Activated CD8-positive, alpha-beta memory T cell treated with anti-CD3 and anti-CD28 coated beads for 1 hour (primary cell): Measurements from ENCODE around the gene VEGFA.
"Not testable (repeated sequence)": the region's sequence is repeated elsewhere in the genome, so short reads cannot be mapped to it uniquely, and the experiment has no call there.

Experiments
- DNase-seq, 2 donors: peaks; one replicate each; pipeline ENCODE4 v3.0.0-alpha.2; 2020; ENCODE audit warnings: low read depth in 1 of 2; ENCODE audit errors: extremely low read depth in 1 of 2

The VEGFA gene

GRCh38 chr6:43818973-43819372 lies 49.0 kb downstream of the VEGFA start:
- DNase-seq: not testable (repeated sequence)

- no peak for DNase-seq
Observed at GRCh38 chr6:43819958-43820357, 49.9 kb downstream of the VEGFA start.

- DNase-seq: no peak
Observed at GRCh38 chr6:43820486-43820885, 50.5 kb downstream of the VEGFA start.

GRCh38 chr6:43821101-43821886 lies 51.3 kb downstream of the VEGFA start:
- DNase-seq: no peak

GRCh38 chr6:43823390-43823789 lies 53.4 kb downstream of the VEGFA start:
- no peak for DNase-seq

GRCh38 chr6:43823879-43824702 lies 54.1 kb downstream of the VEGFA start:
- no peak for DNase-seq

- DNase-seq: no peak
Observed at GRCh38 chr6:43824703-43825064, 54.7 kb downstream of the VEGFA start.

- no peak for DNase-seq
Observed at GRCh38 chr6:43825187-43826115, 55.4 kb downstream of the VEGFA start.

- DNase-seq: no peak
Observed at GRCh38 chr6:43826730-43827129, 56.7 kb downstream of the VEGFA start.

GRCh38 chr6:43827898-43828297 lies 57.9 kb downstream of the VEGFA start:
- DNase-seq: no peak

- no peak for DNase-seq
Observed at GRCh38 chr6:43828711-43829110, 58.7 kb downstream of the VEGFA start.

- no peak for DNase-seq
Observed at GRCh38 chr6:43829470-43829869, 59.5 kb downstream of the VEGFA start.

GRCh38 chr6:43830775-43831174 lies 60.8 kb downstream of the VEGFA start:
- DNase-seq: no peak

- DNase-seq: no peak
Observed at GRCh38 chr6:43831191-43831590, 61.2 kb downstream of the VEGFA start.

GRCh38 chr6:43833223-43833995 lies 63.4 kb downstream of the VEGFA start:
- DNase-seq: no peak

- DNase-seq: no peak
Observed at GRCh38 chr6:43833996-43834390, 64.0 kb downstream of the VEGFA start.

GRCh38 chr6:43834528-43835155 lies 64.6 kb downstream of the VEGFA start:
- DNase-seq: no peak

GRCh38 chr6:43835872-43836419 lies 65.9 kb downstream of the VEGFA start:
- DNase-seq: no peak
